CD1c-positive myeloid dendritic cell (primary cell): ENCODE results near the gene UBE2D3.

Experiments
- DNase-seq: peaks from one replicate; pipeline ENCODE4 v3.0.0-alpha.2; 2016; ENCODE audit errors: extremely low spot score

The UBE2D3 gene

GRCh38 chr4:102792361-102792936 lies 34.9 kb downstream of the UBE2D3 start:
- DNase-seq = no peak

- no peak for DNase-seq
Observed at GRCh38 chr4:102791318-102791835, 36.0 kb downstream of the UBE2D3 start.

GRCh38 chr4:102789317-102789717 lies 38.0 kb downstream of the UBE2D3 start:
- DNase-seq = peak; percentile 64

- DNase-seq = no peak
Observed at GRCh38 chr4:102787944-102788343, 39.4 kb downstream of the UBE2D3 start.

- peak; percentile 90 for DNase-seq
Observed at GRCh38 chr4:102787096-102787881, 40.1 kb downstream of the UBE2D3 start.

GRCh38 chr4:102786279-102786678 lies 41.1 kb downstream of the UBE2D3 start:
- DNase-seq = no peak

- DNase-seq = no peak
Observed at GRCh38 chr4:102783006-102783405, 44.3 kb downstream of the UBE2D3 start.

- no peak for DNase-seq
Observed at GRCh38 chr4:102781570-102781969, 45.8 kb downstream of the UBE2D3 start.

GRCh38 chr4:102780476-102781144 lies 46.7 kb downstream of the UBE2D3 start:
- DNase-seq = peak; percentile 29

GRCh38 chr4:102779204-102779603 lies 48.1 kb downstream of the UBE2D3 start:
- peak; percentile 15 for DNase-seq

- no peak for DNase-seq
Observed at GRCh38 chr4:102778720-102779119, 48.6 kb downstream of the UBE2D3 start.

- DNase-seq = no peak
Observed at GRCh38 chr4:102775805-102776204, 51.5 kb downstream of the UBE2D3 start.

GRCh38 chr4:102774254-102774653 lies 53.1 kb downstream of the UBE2D3 start:
- no peak for DNase-seq

GRCh38 chr4:102772738-102773340 lies 54.5 kb downstream of the UBE2D3 start:
- peak; percentile 21 for DNase-seq

GRCh38 chr4:102764901-102765300 lies 62.5 kb downstream of the UBE2D3 start:
- DNase-seq = no peak

- DNase-seq = no peak
Observed at GRCh38 chr4:102761906-102762305, 65.4 kb downstream of the UBE2D3 start.

- peak; percentile 15 for DNase-seq
Observed at GRCh38 chr4:102761296-102761701, 66.1 kb downstream of the UBE2D3 start.

- DNase-seq = peak; percentile 95
Observed at GRCh38 chr4:102760645-102761295, 66.6 kb downstream of the UBE2D3 start, which contains the start of gene MANBA. Gene MANBA, minus strand, starts transcription at chr4:102760968. Its CDS starts 74 bp downstream, at chr4:102760894.

GRCh38 chr4:102759831-102760644 lies 67.3 kb downstream of the UBE2D3 start:
- peak; percentile 96 for DNase-seq
